ENCODE measurements around the gene JUNB. TPM values are rescaled to one million over a fixed set of nuclear protein-coding genes. Genes with fewer than 3 reads are reported as not detected.

The JUNB gene
- polyA plus RNA-seq, 1 donor (not counting 4 experiments of a cell fraction or from before 2014, with no cell fraction given), result 40.8 TPM

DNA sequence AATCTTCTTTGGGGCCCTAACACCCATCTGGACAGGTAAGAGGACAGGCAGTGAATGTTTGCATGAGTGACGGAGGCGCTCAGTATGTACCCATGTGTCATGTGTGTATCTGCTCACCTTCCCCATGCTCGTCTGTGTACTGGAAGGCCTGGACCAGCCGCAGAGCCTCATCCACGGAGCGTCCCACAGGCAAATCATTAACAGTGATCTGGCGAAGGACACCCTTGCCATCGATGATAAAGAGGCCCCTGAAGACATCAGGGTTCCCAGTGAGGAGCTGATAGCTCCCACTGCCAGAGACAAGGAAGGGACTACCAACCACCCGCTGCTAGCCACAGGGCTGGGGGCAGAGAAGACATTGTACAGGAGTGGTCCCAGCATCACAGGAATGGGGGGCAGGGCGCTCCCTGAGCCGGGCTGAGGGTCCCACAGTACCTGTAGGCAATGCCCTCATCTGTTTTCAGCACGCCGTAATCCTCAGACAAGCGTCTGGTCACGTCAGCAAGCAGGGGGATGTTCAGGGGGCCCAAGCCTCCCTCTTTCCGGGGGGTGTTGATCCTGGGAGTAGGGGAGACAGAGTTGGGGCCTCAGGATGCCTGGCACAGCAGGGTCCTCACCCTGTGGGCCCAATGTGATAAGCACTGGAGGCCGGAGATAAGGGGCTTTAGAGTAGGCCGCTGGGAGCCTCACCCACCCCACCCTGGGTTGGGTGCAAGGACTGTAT is 8.6 kb downstream of the JUNB start:
- Histone ChIP-seq H3K79me2 (ENCODE audit: control insufficient read depth, insufficient read depth, low read length) (peaks cover 13% of the 10 kb centered on the region), H3K27me3 (ENCODE audit: control insufficient read depth, extremely low read depth, insufficient read depth, low read length) (no peaks in the 10 kb centered on the region), H2AFZ (ENCODE audit: control insufficient read depth, low read length) (no peak overlapping the region), H3K9ac (ENCODE audit: control insufficient read depth, extremely low read depth, insufficient read depth, low read length) (no peak overlapping the region), H3K27ac (ENCODE audit: control insufficient read depth, insufficient read depth, low read length) (no peak overlapping the region), H3K36me3 (ENCODE audit: control insufficient read depth in 2 of 2, extremely low read depth in 1 of 2, insufficient read depth in 2 of 2, low read length in 2 of 2) (peaks cover 4 to 9% of the 10 kb centered on the region in 2 experiments), H3K4me1 (ENCODE audit: control insufficient read depth, extremely low read depth, insufficient read depth, low read length) (peaks cover 27% of the 10 kb centered on the region), H3K9me3 (ENCODE audit: control insufficient read depth, low read depth, low read length) (no peaks in the 10 kb centered on the region), H3K4me2 (ENCODE audit: control insufficient read depth, extremely low read depth, insufficient read depth, low read depth, low read length) (peak overlapping the region; percentile 94), H3K9me1 (ENCODE audit: control insufficient read depth, extremely low read depth, insufficient read depth, low read length) (no peaks in the 10 kb centered on the region), H3K4me3 (ENCODE audit: control insufficient read depth in 2 of 3, extremely low read depth in 1 of 3, insufficient read depth in 2 of 3, low read depth in 1 of 3, low read length in 3 of 3) (no peak overlapping the region), H4K20me1 (ENCODE audit: control insufficient read depth, extremely low read depth, insufficient read depth, low read length) (no peaks in the 10 kb centered on the region)
- no peak for DNase-seq (ENCODE audit: low read depth, low spot score)
- no peak for FAIRE-seq
- dilution Hi-C loops (cut with MboI; ENCODE audit: extremely low pct_ligation_motif_present, low sequenced_read_pairs), result no loop called here
- no peak for TF ChIP-seq EZH2 (IDR thresholded peaks at IDR 0.05; ENCODE audit: low read length)
- TF ChIP-seq, protein P1, sequence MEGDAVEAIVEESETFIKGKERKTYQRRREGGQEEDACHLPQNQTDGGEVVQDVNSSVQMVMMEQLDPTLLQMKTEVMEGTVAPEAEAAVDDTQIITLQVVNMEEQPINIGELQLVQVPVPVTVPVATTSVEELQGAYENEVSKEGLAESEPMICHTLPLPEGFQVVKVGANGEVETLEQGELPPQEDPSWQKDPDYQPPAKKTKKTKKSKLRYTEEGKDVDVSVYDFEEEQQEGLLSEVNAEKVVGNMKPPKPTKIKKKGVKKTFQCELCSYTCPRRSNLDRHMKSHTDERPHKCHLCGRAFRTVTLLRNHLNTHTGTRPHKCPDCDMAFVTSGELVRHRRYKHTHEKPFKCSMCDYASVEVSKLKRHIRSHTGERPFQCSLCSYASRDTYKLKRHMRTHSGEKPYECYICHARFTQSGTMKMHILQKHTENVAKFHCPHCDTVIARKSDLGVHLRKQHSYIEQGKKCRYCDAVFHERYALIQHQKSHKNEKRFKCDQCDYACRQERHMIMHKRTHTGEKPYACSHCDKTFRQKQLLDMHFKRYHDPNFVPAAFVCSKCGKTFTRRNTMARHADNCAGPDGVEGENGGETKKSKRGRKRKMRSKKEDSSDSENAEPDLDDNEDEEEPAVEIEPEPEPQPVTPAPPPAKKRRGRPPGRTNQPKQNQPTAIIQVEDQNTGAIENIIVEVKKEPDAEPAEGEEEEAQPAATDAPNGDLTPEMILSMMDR (optimal IDR thresholded peaks at IDR 0.05 in 1 of 3, IDR thresholded peaks at IDR 0.05 in 1 of 3, conservative IDR thresholded peaks at IDR 0.05 in 1 of 3; ENCODE audit: extremely low read depth in 1 of 3, insufficient read depth in 2 of 3, low read length in 3 of 3), result no peak

DNA sequence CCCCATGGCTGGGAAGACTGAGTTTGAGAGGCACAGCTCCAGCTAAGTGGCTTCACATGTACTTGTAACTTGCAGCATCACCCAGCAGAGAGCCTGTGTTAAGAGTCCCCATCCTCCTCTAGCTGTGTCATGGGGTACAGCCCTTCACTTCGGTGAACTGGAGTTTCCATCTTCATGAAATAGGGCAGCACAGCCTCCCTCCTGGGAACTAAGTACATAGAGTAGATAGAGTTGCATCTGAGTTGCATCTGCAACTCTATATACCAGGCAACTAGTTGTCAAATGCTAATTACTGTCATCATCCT is 9.1 kb downstream of the JUNB start:
- no peak overlapping the region for H2AFZ ChIP-seq (ENCODE audit: control insufficient read depth, low read length)
- no peak for TF ChIP-seq EZH2 (IDR thresholded peaks at IDR 0.05; ENCODE audit: low read length)
- DNase-seq (ENCODE audit: low read depth, low spot score), result no peak
- H3K9me1 ChIP-seq (ENCODE audit: control insufficient read depth, extremely low read depth, insufficient read depth, low read length), result no peaks in the 10 kb centered on the region
- no peaks in the 10 kb centered on the region for H3K9me3 ChIP-seq (ENCODE audit: control insufficient read depth, low read depth, low read length)
- H4K20me1 ChIP-seq (ENCODE audit: control insufficient read depth, extremely low read depth, insufficient read depth, low read length), result no peaks in the 10 kb centered on the region
- peaks cover 13% of the 10 kb centered on the region for H3K79me2 ChIP-seq (ENCODE audit: control insufficient read depth, insufficient read depth, low read length)
- peak overlapping the region; percentile 89 for H3K9ac ChIP-seq (ENCODE audit: control insufficient read depth, extremely low read depth, insufficient read depth, low read length)
- H3K27ac ChIP-seq (ENCODE audit: control insufficient read depth, insufficient read depth, low read length), result peak overlapping the region; percentile 52
- peaks cover 4 to 9% of the 10 kb centered on the region in 2 experiments for H3K36me3 ChIP-seq (ENCODE audit: control insufficient read depth in 2 of 2, extremely low read depth in 1 of 2, insufficient read depth in 2 of 2, low read length in 2 of 2)
- dilution Hi-C loops (cut with MboI; ENCODE audit: extremely low pct_ligation_motif_present, low sequenced_read_pairs), result no loop called here
- FAIRE-seq, result no peak
- H3K27me3 ChIP-seq (ENCODE audit: control insufficient read depth, extremely low read depth, insufficient read depth, low read length), result no peaks in the 10 kb centered on the region
- H3K4me2 ChIP-seq (ENCODE audit: control insufficient read depth, extremely low read depth, insufficient read depth, low read depth, low read length), result peak overlapping the region; percentile 94
- peak overlapping the region; percentile 87 to 95 (median 92) for H3K4me3 ChIP-seq (ENCODE audit: control insufficient read depth in 2 of 3, extremely low read depth in 1 of 3, insufficient read depth in 2 of 3, low read depth in 1 of 3, low read length in 3 of 3)
- H3K4me1 ChIP-seq (ENCODE audit: control insufficient read depth, extremely low read depth, insufficient read depth, low read length), result peaks cover 27% of the 10 kb centered on the region

All from keratinocyte (primary cell).